HG03571 (cell line): Measurements from ENCODE around the gene UBR2.
"Not testable (repeated sequence)": the region's sequence is repeated elsewhere in the genome, so short reads cannot be mapped to it uniquely, and the experiment has no call there.

ENCODE experiments used
- ATAC-seq: cut with Tn5 transposase; IDR thresholded peaks from one replicate; pipeline ENCODE4 v1.9.1; 2021; ENCODE audit not compliant: unreplicated experiment

UBR2 gene

GRCh38 chr6:42616716-42617115 is 52.9 kb downstream of the UBR2 start:
- ATAC-seq = no peak

- no peak for ATAC-seq
These were observed 54.3 kb downstream of the UBR2 start for GRCh38 chr6:42618105-42618504.

- ATAC-seq = no peak
These were observed 54.9 kb downstream of the UBR2 start for GRCh38 chr6:42618686-42619085.

- ATAC-seq = no peak
These were observed 56.1 kb downstream of the UBR2 start for GRCh38 chr6:42619963-42620362.

GRCh38 chr6:42624601-42625000 is 60.8 kb downstream of the UBR2 start:
- no peak for ATAC-seq

- no peak for ATAC-seq
These were observed 63.2 kb downstream of the UBR2 start for GRCh38 chr6:42627044-42627443.

- ATAC-seq = no peak
These were observed 63.8 kb downstream of the UBR2 start for GRCh38 chr6:42627674-42628073.

- no peak for ATAC-seq
These were observed 64.8 kb downstream of the UBR2 start for GRCh38 chr6:42628604-42629003.

GRCh38 chr6:42629845-42630244 is 66.0 kb downstream of the UBR2 start:
- no peak for ATAC-seq

- ATAC-seq = no peak
These were observed 73.9 kb downstream of the UBR2 start for GRCh38 chr6:42637681-42638080.

GRCh38 chr6:42642794-42643193 is 79.0 kb downstream of the UBR2 start:
- ATAC-seq = no peak

GRCh38 chr6:42644211-42644610 is 80.4 kb downstream of the UBR2 start:
- no peak for ATAC-seq

GRCh38 chr6:42652024-42652746 is 88.4 kb downstream of the UBR2 start:
- ATAC-seq = no peak

- ATAC-seq = no peak
These were observed 90.0 kb downstream of the UBR2 start for GRCh38 chr6:42653851-42654250.

- ATAC-seq = no peak
These were observed 96.0 kb downstream of the UBR2 start for GRCh38 chr6:42659806-42660205.

GRCh38 chr6:42661540-42662153 is 97.8 kb downstream of the UBR2 start:
- no peak for ATAC-seq

- no peak for ATAC-seq
These were observed 100.9 kb downstream of the UBR2 start for GRCh38 chr6:42664718-42665117.

GRCh38 chr6:42674368-42674767 is 110.5 kb downstream of the UBR2 start:
- not testable (repeated sequence) for ATAC-seq

GRCh38 chr6:42674780-42675179 is 111.0 kb downstream of the UBR2 start:
- ATAC-seq = no peak

- ATAC-seq = no peak
These were observed 115.5 kb downstream of the UBR2 start for GRCh38 chr6:42679358-42679757.

GRCh38 chr6:42688281-42688680 is 124.5 kb downstream of the UBR2 start:
- ATAC-seq = no peak

- no peak for ATAC-seq
These were observed 125.5 kb downstream of the UBR2 start for GRCh38 chr6:42689371-42689770.
